Stimulated activated CD4-positive, alpha-beta T cell treated with anti-CD3 and anti-CD28 coated beads, Interleukin-12 subunit alpha, Interleukin-12 subunit beta, amount 100 ng/mL, for 4 hours (primary cell): ENCODE data around the gene CYP27B1.
A peak's percentile ranks its signal among the peaks of the same experiment; 100 is the strongest.
"Not testable (repeated sequence)": the region's sequence is repeated elsewhere in the genome, so short reads cannot be mapped to it uniquely, and the experiment has no call there.

Experiments used
- DNase-seq: peaks from one replicate; pipeline ENCODE4 v3.0.0-alpha.2; 2020

The CYP27B1 gene

DNA sequence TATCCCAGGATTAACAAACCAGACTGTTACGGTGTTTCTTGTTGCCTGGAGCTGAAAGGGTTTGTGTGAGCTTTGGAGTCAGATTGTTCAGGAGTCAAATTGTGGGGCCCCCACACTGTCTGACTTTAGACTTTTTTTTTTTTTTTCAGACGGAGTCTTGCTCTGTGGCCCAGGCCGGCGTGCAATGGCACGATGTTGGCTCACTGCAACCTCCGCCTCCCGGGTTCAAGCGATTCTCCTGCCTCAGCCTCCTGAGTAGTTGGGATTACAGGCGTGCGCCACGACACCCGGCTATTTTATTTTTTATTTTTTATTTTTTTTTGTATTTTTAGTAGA lies 16.6 kb upstream of the CYP27B1 start:
- no peak for DNase-seq

DNA sequence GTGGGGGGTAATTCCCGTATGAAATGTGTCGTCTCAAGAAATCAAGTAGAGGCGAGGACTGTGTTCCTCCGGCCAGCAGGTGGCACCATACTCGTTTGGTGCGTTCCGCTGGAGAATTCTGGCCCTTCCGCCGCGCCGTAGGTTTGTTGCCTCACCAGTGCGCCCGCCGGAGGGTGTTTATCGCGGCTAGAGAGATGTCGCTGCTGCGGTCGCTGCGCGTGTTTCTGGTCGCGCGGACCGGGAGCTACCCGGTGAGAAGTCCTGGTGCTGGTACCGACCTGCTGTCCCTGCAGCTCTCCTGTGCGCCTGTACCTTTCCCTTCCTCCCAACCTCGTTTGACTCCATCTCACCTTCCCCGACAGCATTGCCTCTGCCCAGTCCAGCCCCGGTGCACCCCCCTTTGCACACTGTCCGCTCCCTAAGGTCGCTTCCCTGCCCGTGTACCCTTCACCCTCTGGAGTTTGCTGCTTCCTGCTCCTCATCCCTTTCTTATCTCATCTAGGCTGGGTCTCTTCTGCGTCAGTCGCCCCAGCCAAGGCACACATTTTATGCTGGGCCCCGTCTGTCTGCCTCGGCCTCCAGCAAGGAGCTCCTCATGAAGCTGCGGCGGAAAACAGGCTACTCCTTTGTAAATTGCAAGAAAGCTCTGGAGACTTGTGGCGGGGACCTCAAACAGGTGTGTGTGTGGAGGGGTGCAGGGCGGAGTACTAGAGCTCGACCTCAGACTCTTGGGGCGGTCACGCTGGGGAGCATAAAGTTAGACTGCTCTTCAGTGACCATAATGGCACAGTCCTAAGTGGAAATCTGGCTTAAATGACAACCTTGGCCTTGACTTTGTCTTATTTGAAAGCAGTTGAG lies 16.0 kb upstream of the CYP27B1 start, which contains the start of gene TSFM:
TSFM (plus strand) TSS at position 180 of the 858 bp plus-strand sequence; CDS start at position 195, 15 bp downstream.
- DNase-seq, result peak; percentile 98

DNA sequence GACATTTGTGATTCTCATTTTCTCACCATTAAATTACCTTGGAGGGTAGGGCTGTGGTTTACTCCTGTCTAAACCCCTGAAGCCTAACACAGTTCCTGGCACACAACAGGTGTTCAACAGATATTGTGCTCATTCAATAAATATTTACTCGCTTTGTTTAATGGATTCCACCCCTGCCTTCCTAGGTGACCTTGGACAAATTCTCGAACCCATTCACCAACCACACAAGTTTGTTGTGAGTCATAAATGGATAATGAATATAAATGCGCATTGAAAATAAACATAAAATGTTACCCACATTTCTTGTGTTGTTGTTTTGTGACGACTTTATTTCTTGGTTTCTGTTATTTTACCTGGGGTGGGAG lies 15.3 kb upstream of the CYP27B1 start:
- no peak for DNase-seq

DNA sequence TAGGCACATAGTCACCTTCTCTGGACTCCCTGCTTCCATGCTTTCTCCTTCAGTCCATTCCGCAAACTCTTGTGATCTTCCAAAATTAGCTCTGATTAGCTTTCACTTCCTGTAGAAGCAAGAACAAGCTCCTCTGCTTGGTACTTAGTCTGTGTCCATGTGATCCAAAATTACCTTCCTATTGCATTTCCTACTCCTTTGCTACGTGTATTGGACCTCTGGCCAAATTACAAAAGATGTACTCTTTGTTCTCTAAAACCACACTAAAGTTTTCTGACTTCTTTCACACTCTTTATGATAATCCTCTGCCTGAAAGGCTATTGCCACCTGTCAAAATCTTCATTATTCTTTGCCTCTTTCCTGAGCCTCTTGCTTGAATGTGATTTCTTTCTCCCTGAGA lies 14.9 kb upstream of the CYP27B1 start:
- no peak for DNase-seq

DNA sequence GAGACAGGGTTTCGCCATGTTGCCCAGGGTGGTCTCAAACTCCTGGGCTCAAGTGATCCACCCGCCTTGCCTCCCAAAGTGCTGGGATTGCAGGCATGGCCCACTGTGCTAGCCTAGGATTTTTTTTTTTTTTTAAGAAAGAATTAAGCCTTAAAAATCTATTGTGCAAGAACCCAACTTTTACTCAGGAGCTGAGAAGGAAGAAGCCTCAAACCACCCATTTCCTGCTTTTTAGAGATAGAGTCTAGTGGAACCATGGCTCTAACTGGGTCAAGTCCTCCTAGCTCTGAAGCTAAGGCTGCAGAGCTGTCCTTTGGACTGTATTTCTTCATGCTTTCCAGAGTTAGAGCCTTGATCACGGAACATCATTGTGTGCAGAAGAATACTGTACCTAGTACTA lies 14.4 kb upstream of the CYP27B1 start:
- no peak for DNase-seq

DNA sequence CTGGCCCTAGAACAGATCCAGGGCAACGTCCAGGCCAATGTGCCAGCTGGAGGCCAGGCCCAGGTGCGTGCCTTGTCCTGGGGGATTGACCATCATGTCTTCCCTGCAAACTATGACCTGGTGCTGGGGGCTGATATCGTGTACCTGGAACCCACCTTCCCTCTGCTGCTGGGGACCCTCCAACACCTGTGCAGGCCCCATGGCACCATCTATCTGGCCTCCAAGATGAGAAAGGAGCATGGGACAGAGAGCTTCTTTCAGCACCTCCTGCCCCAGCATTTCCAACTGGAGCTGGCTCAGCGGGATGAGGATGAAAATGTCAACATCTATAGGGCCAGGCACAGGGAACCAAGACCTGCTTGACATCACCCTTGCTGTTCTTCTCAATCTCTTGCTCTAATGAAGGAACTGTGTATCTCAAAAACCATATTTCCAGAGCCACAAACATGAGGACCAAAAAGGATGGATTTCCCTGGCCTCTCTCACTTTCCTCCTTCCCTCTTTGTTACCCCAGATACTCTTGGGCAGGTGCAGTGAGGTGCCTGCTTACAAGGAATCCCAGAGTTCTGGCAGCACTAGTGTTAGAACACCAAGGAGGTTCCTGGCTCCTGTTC lies 13.5 kb upstream of the CYP27B1 start:
- no peak for DNase-seq

DNA sequence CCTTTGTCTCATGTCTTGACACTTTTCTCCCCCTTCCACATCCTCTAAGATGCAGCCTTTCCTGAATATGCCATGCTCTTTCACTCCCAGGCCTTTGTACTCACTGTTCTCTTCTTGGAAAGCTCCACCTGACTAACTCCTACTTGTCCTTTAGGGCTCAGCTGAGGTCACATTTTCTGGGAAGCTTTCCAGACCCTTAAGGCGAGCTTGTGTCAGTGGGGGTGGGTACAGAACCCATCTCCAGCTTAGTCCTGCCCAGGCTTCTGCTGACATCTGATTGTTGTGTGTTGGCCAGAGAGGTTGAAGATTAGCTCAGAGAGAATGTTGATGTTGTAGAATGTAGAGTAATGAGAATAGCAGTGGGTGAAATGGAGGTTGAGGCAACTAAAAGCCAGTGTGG lies 12.9 kb upstream of the CYP27B1 start:
- no peak for DNase-seq

DNA sequence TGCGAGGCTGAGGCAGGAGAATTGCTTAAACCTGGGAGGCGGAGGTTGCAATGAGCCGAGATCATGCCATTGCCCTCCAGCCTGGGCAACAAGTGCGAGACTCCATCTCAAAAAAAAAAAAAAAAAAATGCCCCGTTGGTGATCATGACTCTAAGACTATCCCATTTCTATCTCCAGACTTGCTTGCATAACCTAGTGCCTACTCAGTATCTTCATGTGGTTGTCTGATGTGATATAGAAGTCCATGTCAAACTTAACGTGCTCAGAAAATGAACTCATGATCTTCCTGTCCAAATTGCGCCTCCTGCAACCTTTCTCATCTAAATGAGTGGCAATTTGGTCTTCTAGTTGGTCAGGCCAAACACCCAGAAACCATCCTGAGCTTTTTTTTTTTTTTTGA lies 11.0 kb upstream of the CYP27B1 start:
- no peak for DNase-seq

DNA sequence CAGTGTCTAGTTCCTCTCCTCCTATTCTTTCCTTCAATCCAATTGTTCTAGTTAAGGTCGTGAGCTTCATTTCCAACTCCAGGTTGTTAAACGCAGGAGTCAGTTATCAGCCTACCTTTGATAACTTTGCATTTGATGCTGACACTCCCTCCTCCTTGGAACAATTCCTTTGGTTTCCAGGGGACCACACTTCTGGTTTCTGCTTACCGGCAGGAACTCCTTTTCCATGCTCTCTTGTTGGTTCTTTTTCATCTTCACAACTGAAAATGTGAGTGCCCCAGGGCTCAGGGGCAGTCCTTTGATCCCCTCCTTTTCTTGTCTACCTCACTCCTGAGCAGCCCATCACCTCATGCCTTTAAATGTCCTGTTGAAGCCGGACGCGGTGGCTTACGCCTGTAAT lies 10.5 kb upstream of the CYP27B1 start:
- no peak for DNase-seq

DNA sequence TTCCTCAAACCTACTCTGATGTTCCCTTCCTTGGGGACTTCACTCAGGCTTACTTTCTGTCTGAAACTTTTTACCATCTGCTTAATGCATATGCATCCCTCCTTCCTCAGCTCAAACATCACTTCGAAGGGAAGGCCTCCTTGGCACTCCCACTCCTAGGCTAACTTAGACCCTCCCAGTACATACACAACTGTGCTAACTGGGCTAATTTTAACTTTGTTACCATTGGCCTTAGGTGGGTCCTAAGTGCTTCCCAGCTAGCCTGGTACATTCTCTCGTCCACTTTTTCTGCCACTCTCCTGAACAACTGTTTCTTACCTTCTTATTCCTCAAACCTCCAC lies 9.3 kb upstream of the CYP27B1 start:
- no peak for DNase-seq

DNA sequence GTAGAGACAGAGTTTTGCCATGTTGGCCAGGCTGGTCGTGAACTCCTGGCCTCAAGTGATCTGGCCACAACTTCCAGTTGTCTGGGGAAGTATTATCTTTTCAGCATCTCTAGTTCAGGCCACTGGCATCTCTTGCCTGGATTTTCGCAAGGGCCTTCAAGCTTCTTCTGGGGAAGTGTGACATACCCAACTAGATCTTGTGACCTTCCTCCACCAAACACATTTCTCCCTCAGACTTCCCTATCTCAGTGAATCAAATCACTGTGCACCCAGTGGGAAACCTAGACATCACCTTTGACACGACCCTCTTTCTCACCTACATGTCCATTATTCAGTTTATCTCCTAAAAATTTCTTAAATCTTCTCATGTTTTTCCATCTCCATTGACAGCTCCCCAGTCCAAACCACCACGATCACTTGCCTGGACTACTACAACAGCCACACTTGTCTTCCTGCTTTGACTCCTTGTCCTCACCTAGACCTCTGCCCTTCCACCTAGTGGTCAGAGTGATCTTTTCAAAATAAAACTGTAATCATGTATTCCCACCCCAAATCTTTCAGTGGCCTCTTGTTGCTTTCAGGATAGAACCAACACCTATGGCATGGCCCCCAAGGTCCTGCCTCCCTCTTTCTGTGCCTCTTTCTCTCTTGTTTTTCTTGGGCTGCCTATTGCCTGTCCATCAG lies 8.8 kb upstream of the CYP27B1 start:
- DNase-seq, result no peak

DNA sequence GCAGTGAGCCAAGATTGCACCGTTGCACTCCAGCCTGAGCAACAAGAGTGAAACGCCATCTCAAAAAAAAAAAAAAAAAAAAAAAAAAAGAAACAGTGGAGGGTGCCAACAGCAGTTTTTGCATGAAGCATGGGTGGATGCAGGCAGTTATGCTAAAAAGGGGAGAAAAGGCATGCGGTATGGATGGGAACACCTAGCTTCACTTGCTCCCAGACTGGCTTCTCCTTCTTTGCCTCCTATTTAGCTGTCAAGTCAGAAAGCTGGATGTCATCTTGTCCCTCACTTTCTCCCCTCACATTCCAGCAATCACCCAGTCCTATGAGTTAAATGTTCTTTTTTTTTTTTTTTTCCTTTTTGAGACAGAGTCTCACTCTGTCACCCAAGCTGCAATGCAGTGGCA lies 8.2 kb upstream of the CYP27B1 start:
- DNase-seq, result no peak

DNA sequence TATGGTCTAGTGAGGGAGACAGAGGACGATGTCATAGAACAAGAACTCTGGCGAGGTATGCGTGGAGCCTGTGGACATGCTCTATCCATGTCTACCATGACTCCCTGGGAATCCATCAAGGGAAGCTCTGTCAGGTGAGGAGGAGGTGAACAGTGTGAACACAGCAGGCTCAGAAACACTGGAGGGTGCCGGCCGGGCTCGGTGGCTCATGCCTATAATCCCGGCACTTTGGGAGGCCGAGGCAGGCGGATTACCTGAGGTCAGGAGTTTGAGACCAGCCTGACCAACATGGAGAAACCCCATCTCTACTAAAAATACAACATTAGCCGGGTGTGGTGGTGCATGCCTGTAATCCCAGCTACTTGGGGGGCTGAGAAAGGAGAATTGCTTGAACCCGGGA lies 7.8 kb upstream of the CYP27B1 start:
- not testable (repeated sequence) for DNase-seq

DNA sequence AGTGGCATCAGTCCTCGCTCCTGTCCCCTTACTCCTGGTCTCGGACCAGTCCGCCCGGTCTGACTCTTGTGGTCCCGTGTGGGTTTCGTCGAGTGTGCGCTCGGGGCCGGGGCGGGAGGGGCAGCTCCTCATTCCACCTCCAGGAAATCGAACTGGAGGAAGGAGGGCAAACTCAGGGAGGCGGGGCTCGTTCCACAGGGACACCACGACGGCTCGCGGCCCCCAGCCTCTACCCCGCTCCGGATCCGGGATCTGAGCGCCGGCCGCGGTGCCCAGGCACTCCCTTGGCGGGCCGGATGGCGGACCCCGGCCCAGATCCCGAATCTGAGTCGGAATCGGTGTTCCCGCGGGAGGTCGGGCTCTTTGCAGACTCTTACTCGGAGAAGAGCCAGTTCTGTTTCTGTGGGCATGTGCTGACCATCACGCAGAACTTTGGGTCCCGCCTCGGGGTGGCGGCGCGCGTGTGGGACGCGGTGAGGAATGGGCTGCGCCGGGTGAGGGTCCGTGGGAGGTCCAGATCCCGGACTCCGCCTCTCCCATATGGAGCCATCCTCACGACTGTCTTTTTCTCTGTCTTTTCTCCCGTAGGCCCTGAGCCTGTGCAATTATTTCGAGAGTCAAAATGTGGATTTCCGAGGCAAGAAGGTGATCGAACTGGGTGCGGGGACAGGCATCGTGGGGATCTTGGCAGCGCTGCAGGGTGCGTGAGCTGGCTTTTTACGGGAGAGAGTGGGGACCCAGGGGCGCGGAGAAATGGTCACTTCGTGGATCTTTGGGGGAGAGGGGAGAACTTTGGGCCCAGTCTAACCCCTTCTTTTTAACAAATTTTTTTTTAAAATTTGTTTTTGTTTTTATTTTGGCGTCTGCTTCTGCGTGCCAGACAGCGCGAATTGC lies 5.8 kb upstream of the CYP27B1 start, which contains the start of gene EEF1AKMT3:
EEF1AKMT3 (plus strand) TSS at position 186 of the 894 bp plus-strand sequence; CDS start at position 297, 111 bp downstream.
- DNase-seq, result peak; percentile 36

DNA sequence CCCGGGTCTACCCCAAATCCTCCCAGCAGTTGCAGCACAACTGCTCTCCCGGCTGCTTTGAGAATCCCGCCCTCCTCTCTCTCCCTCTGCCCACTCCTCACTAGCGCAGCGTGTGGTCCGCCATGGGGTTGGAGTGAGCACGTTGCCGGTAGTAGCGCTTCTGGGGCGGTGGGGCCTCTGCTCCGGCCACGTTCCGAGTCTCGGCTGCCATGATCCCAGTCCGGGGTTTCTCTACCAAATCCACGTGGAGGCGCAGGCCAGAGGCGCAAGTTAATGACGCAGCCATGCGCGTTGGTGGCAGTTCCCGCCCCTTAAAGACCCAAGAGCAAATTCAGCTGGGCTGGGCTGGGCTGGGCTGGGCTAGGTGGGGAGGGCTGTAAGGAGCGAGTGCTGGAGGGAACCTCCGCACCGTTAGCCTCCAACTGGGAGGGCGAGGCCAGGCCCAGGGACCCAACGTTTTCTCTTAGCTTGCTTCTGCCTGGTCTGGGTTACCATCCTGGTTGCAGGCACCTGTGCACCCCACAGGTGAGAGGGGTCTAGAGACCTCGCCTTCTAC lies 5.1 kb upstream of the CYP27B1 start, which contains the start of gene METTL1:
METTL1 (minus strand) TSS at position 233 of the 556 bp plus-strand sequence; CDS start at position 211, 22 bp downstream.
- DNase-seq, result peak; percentile 88

DNA sequence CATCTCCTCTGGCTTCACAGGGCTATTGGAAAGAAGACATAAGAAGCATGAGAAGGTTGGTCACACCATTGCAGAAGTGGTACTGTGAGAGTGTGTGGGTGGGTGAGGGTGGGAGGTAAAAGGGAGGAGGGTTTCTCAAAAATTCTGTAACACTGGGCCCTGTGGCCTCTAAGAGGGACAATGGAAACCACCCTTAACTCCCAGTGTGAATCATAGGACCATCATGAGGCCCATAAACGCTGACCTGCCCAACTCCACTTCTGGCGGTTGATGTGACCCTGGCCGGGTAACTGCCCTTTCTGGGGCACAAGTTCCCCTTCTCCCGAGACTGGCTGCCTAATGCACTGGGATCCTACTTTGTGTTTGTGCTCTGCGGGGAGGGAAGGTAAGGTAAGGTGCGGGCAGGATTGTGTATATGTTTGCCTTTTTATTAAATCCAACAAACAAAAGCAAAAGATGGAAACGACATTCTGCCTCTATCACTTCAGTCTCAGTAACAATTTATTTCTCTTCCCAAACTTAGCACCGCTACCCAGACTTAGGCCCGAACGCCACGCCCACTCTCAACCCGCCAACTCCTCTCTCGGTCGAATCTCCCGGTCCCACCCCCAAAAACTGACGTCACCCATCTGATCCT lies 4.5 kb upstream of the CYP27B1 start:
- DNase-seq, result peak; percentile 90

DNA sequence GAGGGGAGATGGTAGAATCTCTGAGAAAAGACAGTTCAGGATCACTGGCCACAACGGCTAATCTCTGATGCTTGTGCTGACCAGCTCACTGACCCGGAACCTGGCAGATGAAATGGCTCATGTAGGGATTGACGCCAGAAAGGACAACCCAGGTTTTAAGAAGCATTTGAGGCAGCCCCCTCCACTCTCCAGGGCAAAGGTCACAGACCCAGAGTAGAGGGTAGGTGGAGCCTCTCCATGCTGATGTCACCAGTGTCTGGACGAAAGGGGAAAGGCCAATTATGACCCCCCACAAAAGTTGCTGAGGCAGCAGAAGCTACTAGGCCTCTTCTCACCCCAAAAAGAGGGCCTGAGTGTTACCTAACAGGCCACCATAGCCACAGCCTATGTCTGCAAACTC lies 3.9 kb upstream of the CYP27B1 start:
- DNase-seq, result no peak

DNA sequence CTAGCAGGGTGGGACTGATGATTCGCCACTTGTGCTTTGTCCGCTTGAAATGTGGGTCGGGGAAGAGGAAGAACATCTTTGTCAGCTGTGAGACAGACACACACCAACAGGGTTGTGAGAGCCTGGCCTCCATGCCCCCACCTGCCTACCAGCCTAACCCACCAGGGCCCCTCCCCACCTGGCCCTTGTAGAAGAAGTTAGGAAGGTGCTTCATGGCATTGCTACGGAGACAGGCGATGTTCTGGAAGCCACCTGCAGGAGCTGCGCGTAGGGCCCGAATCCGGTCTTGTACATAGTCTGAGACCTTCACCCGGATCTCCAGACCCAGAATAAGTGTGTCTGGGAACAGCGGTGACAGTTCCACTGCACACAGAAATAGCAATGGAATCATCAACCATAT lies 2.7 kb upstream of the CYP27B1 start:
- no peak for DNase-seq

DNA sequence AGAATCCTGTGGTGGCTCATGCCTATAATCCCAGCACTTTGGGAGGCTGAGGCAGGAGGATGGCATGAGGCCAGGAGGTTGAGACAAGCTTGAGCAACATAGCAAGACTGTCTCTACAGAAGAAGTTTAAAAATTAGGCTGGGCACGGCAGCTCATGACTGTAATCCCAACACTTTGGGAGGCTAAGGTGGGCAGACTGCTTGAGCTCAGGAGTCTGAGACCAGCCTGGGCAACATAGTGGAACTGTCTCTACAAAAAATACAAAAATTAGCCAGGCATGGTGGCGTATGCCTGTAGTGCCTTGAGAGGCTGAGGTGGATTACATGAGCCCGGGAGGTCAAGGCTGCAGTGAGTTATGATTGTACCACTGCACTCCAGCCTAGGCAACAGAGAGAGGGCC lies 998 bp upstream of the CYP27B1 start:
- no peak for DNase-seq

DNA sequence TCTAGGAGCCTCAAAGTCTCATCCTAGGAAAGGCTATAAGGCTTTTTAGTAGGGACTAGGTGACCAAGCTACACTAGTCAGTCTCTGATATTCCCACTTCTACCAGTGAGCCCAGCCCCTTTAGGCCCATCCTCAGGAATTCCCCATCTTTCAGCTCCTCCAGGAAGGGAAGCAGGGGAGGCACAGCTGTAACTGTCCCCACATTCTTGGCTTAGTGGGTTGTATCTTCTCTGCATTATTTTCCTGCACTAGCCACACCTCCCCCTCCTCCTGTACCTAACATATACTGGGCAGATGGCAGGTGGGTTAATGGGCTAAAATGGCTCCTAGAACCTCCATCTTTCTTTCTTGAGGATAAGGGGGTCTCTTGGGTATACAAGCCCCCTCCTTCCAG lies 424 bp upstream of the CYP27B1 start:
- DNase-seq, result no peak

DNA sequence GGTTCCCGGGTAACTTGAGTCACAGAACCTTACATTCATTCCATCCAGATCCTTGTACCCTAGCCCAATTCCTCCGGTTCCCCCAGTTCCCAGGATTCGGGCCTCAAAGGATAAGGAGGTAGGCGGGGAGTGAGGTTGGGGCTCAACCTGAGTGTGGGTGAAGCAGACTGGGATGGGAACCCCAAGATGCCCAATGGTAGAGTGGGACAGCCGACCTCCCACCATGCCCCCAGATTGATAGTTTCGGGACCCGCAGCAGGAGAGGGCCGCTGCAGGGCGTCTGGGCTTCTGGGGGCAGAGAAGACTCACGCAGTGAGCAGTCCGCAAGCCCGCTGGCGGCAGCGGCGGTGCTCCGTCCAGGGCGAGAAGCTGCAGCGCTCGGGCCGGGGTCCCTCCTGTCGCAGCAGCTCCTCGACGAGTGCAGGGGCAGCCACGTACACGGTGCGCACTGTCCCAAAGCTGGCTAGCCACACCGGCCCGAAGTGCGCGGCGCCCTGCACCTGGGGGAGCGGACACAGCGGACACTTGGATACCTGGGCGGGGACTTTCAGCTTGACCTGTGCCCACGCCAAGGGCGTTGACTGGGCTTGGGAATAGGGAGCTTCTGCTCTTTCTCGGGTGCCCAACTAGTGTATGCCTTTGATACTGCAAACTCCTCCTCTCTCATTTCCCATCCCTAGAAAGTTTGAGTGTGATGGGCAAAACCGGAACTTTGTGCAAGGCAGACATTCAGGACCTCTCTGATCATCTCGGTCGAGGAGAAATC lies 997 bp downstream of the CYP27B1 start:
- DNase-seq, result no peak
